GM12878 (cell line): Measurements from ENCODE around the gene DDX19B. TPM values are rescaled to one million over a fixed set of nuclear protein-coding genes. Genes with fewer than 3 reads are reported as not detected.

Experiments
- ATAC-seq: fragments of 200-7000 bp; cut with Tn5 transposase; 3 replicates; pipeline ENCODE4 v1.9.1; 2020; ENCODE audit warnings: mild to moderate bottlenecking, moderate library complexity
- BruUV-seq: library from RNA; stranded (reverse); fragments of 400-500 nt; replicated peaks from 2 replicates; lab custom pipeline; 2021; lab: Mats Ljungman, UMichigan
- CTCF ChIA-PET: fragments of 300-600 bp; sonication (Branson Sonifier 250); formaldehyde crosslinking; extraction: SDS; loops from one replicate; lab custom pipeline; 2021; ENCODE audit warnings: inconsistent platforms; lab: Yijun Ruan, JAX
- POLR2A ChIA-PET: fragments of 350-600 bp; formaldehyde crosslinking; extraction: SDS; loops from one replicate; lab custom pipeline; 2021; ENCODE audit warnings: inconsistent platforms; lab: Charles Lee
- RAD21 ChIA-PET: fragments of 300-600 bp; sonication (Branson Sonifier 250); formaldehyde crosslinking; loops from one replicate; lab custom pipeline; 2023; ENCODE audit warnings: antibody characterized with exemption; ENCODE audit not compliant: unreplicated experiment; lab: Charles Lee
- SMC1A ChIA-PET: fragments of 300-600 bp; sonication (Branson Sonifier 250); formaldehyde crosslinking; loops from one replicate; lab custom pipeline; 2023; ENCODE audit not compliant: unreplicated experiment, uncharacterized antibody; lab: Charles Lee
- DNase-seq: peaks from one replicate; pipeline ENCODE4 v3.0.0-alpha.2; 2011; ENCODE audit warnings: low read depth, low spot score
- FAIRE-seq: peaks from 3 replicates; lab custom pipeline; 2011; peaks lifted over from hg19 to GRCh38; lab: Jason Lieb, UNC
- H2AFZ ChIP-seq: 2 replicates; pipeline ENCODE4 v1.6.0; 2011; ENCODE audit warnings: low read depth, low read length, control low read depth; ENCODE audit not compliant: control insufficient read depth
- H3K27ac ChIP-seq: 2 replicates; pipeline ENCODE4 v1.5.1; 2011; ENCODE audit warnings: control low read depth; ENCODE audit not compliant: control insufficient read depth, insufficient read depth
- H3K27me3 ChIP-seq, 2 experiments: replicated peaks in 1 of 2; 2 replicates each; pipeline versions ENCODE4 v1.6.0 to v1.6.1; 2011; ENCODE audit warnings: low read length in 1 of 2; ENCODE audit not compliant: control insufficient read depth in 2 of 2, insufficient read depth in 2 of 2
- H3K36me3 ChIP-seq, 2 experiments: 2 replicates each; pipeline ENCODE4 v1.5.1; 2011; ENCODE audit warnings: low read length in 1 of 2; ENCODE audit not compliant: control insufficient read depth in 2 of 2, insufficient read depth in 2 of 2
- H3K4me1 ChIP-seq: 2 replicates; pipeline ENCODE4 v1.6.1; 2011; ENCODE audit warnings: mild to moderate bottlenecking, low read length, moderate library complexity, mixed read lengths; ENCODE audit not compliant: control insufficient read depth, insufficient read depth
- H3K4me2 ChIP-seq: 2 replicates; pipeline ENCODE4 v1.6.0; 2011; ENCODE audit warnings: control low read depth; ENCODE audit not compliant: control insufficient read depth, insufficient read depth
- H3K4me3 ChIP-seq: fragments of 200-600 bp; sonication (generic); 2 replicates; pipeline ENCODE4 v1.5.1; 2016
- H3K79me2 ChIP-seq: 2 replicates; pipeline ENCODE4 v1.6.0; 2011; ENCODE audit warnings: low read length; ENCODE audit not compliant: control insufficient read depth, insufficient read depth
- H3K9ac ChIP-seq: 2 replicates; pipeline ENCODE4 v1.8.0; 2011; ENCODE audit warnings: low read length, control low read depth, mixed read lengths; ENCODE audit not compliant: control insufficient read depth, insufficient read depth
- H3K9me3 ChIP-seq: replicated peaks from 3 replicates; pipeline ENCODE4 v1.5.1; 2011; ENCODE audit warnings: mild to moderate bottlenecking, low read length; ENCODE audit not compliant: control insufficient read depth, insufficient read depth
- H4K20me1 ChIP-seq: 2 replicates; pipeline ENCODE4 v1.6.0; 2011; ENCODE audit not compliant: control insufficient read depth, insufficient read depth
- POLR2A ChIP-seq: IDR thresholded peaks from 2 replicates; pipeline ENCODE4 v1.6.1; 2011; ENCODE audit warnings: low read depth, mild to moderate bottlenecking, low read length
- WGBS: methylation state at CpG from one replicate; pipeline ENCODE4 v1.1.6; 2016; ENCODE audit warnings: low lambda C conversion rate; ENCODE audit not compliant: insufficient replicate concordance, insufficient coverage; ENCODE audit errors: missing lambda C conversion rate; 5-methylcytosine and 5-hydroxymethylcytosine counted together
- in situ Hi-C: fragments of 300-500 bp; cut with MboI; formaldehyde crosslinking; loops from 9 replicates; pipeline ENCODE4 v1.14.3; 2018; ENCODE audit warnings: mixed read lengths
- intact Hi-C: fragments of 100-400 bp; cut with micrococcal nuclease; formaldehyde crosslinking; loops from one replicate; pipeline ENCODE4 v1.14.2; 2022; ENCODE audit not compliant: unreplicated experiment
- polyA plus RNA-seq, 11 experiments: library from polyadenylated mRNA; depleted of rRNA in 4 of 11; unstranded in 6 of 11; stranded (reverse) in 5 of 11; fragments of >200 nt; fragmentation: Nextera tagmentation in 4 of 11; fragmentation: Illumina TruSeq in 1 of 11; extraction: Ambion mirVana in 4 of 11; extraction: Trizol in 1 of 11; gene quantifications; 1 replicate in 1 of 11; 2 replicates in 10 of 11; pipeline versions ENCODE4 v1.2.1 to v1.2.3, GENCODE V29; 2011 to 2016; ENCODE audit warnings: inconsistent platforms in 2 of 11, missing spikeins in 2 of 11, low read depth in 1 of 11
- total RNA-seq, 4 experiments: library from RNA; depleted of rRNA in 3 of 4; stranded (reverse); fragments of >200 nt in 3 of 4; fragmentation: Illumina TruSeq in 1 of 4; extraction: Trizol in 1 of 4; gene quantifications; 2 replicates each; pipeline versions ENCODE4 v1.2.1 to v1.2.3, GENCODE V29; 2013 to 2021
- TF ChIP-seq, protein P1 (sequence below): fragments of 450-650 bp; IDR thresholded peaks from 2 replicates; pipeline ENCODE4 v1.6.1; 2017; ENCODE audit warnings: antibody characterized with exemption, mild to moderate bottlenecking, moderate library complexity

The DDX19B gene
- total and polyA plus RNA-seq, 10 of the 15 experiments (the other 5 are each of a cell fraction or from before 2014, with no cell fraction given) = 14.1 to 69.1 (median 42.5) TPM

DNA sequence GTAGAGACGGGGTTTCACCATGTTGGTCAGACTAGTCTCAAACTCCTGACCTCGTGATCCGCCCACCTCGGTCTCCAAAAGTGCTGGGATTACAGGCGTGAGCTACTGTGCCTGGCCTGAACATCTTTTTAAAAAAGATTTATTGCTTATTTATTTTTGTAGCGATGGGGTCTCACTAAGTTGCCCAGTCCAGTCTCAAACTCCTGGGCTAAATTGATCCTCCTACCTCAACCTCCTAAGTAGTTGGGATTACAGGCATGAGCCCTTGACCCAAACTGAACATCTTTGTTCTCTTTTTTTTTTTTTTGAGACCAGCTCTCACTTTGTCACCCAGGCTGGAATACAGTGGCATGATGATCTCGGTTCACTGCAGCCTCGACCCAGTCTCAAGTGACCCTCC lies 75.2 kb downstream of the DDX19B start:
- TF ChIP-seq, protein P1, sequence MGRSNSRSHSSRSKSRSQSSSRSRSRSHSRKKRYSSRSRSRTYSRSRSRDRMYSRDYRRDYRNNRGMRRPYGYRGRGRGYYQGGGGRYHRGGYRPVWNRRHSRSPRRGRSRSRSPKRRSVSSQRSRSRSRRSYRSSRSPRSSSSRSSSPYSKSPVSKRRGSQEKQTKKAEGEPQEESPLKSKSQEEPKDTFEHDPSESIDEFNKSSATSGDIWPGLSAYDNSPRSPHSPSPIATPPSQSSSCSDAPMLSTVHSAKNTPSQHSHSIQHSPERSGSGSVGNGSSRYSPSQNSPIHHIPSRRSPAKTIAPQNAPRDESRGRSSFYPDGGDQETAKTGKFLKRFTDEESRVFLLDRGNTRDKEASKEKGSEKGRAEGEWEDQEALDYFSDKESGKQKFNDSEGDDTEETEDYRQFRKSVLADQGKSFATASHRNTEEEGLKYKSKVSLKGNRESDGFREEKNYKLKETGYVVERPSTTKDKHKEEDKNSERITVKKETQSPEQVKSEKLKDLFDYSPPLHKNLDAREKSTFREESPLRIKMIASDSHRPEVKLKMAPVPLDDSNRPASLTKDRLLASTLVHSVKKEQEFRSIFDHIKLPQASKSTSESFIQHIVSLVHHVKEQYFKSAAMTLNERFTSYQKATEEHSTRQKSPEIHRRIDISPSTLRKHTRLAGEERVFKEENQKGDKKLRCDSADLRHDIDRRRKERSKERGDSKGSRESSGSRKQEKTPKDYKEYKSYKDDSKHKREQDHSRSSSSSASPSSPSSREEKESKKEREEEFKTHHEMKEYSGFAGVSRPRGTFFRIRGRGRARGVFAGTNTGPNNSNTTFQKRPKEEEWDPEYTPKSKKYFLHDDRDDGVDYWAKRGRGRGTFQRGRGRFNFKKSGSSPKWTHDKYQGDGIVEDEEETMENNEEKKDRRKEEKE = no peak
- 0 out of 2 replicates have a peak, but pooled peaks have one; percentile 10 for TF ChIP-seq POLR2A
- WGBS = 89% methylated on average over 8 of the region's 8 CpGs

More for the DNA sequence above, 75.2 kb downstream of the DDX19B start:
- Histone ChIP-seq H3K27me3 (no peaks in the 10 kb centered on the region), H3K27ac (no peak overlapping the region), H3K9me3 (no peaks in the 10 kb centered on the region), H3K36me3 (peaks cover 11 to 18% of the 10 kb centered on the region in 2 experiments; a peak in 3 of 4 replicates), H3K4me1 (peaks cover 8% of the 10 kb centered on the region), H2AFZ (no peak overlapping the region), H4K20me1 (no peaks in the 10 kb centered on the region), H3K79me2 (peaks cover 3% of the 10 kb centered on the region), H3K4me2 (no peak overlapping the region), H3K9ac (no peak overlapping the region), H3K4me3 (no peak overlapping the region)
- no peak for DNase-seq
- ChIA-PET CTCF (interaction anchor here (1.2 kb wide), 1 partner anchor 135 kb away, joined by 3 read pairs; no protein-coding TSS in a partner anchor), POLR2A (interaction anchor here (1.1 kb wide), 1 partner anchor 200 kb away, joined by 3 read pairs; no protein-coding TSS in a partner anchor), RAD21 (interaction anchor here (0.7 to 0.8 kb wide), 2 partner anchors 15 to 79 kb away, joined by 3 read pairs; no protein-coding TSS in a partner anchor), SMC1A (no interaction called here)
- no peak for ATAC-seq
- intact Hi-C loops (loop anchor here (5.0 kb wide), 1 partner anchor 278 kb away; no protein-coding TSS in a partner anchor), in situ Hi-C loops (no loop called here)
- BruUV-seq = no TSS peak
- FAIRE-seq = no peak
